ENCODE data around the gene C8G.

C8G gene

DNA sequence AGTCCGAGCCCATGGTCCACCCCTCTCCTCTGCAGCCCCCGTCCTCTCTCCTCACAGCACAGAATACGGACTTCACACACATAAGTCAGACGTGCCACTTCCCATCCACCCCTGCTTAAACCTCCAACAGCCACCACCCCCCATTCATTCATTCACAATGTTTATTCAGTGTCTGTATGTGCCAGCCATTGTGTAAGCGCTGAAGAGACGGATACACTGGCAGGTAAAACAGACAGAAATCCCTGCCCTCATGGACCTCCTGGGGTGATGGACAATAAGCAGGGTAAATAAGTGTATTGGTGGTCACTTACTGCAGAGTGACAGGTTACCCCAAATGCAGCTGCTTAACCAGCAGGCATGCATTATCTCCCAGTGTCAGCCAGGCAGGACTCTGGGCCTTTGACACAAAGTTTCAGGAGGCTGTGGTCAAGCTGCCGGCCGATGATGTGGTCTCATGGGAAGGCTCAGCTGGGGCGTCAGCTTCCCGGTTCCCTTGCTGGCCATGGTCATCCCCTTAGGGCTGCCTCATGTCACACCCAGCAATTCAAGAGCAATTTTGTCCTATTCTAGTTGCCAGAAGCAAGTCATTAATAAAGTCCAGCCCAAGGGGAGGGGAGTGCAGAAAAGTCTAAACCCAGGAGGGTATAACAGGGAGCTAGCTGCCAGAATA is 45.3 kb downstream of the C8G start:
- no peak for TF ChIP-seq POLR2A (IDR thresholded peaks at IDR 0.05; ENCODE audit: extremely low read depth, insufficient read length)
- TF ChIP-seq, protein P1, sequence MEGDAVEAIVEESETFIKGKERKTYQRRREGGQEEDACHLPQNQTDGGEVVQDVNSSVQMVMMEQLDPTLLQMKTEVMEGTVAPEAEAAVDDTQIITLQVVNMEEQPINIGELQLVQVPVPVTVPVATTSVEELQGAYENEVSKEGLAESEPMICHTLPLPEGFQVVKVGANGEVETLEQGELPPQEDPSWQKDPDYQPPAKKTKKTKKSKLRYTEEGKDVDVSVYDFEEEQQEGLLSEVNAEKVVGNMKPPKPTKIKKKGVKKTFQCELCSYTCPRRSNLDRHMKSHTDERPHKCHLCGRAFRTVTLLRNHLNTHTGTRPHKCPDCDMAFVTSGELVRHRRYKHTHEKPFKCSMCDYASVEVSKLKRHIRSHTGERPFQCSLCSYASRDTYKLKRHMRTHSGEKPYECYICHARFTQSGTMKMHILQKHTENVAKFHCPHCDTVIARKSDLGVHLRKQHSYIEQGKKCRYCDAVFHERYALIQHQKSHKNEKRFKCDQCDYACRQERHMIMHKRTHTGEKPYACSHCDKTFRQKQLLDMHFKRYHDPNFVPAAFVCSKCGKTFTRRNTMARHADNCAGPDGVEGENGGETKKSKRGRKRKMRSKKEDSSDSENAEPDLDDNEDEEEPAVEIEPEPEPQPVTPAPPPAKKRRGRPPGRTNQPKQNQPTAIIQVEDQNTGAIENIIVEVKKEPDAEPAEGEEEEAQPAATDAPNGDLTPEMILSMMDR (IDR thresholded peaks at IDR 0.05; ENCODE audit: low read depth, low read length) = no peak
- no peak for TF ChIP-seq MYC (IDR thresholded peaks at IDR 0.05; ENCODE audit: low read depth, low read length)
- TF ChIP-seq, protein P2, sequence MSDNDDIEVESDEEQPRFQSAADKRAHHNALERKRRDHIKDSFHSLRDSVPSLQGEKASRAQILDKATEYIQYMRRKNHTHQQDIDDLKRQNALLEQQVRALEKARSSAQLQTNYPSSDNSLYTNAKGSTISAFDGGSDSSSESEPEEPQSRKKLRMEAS (IDR thresholded peaks at IDR 0.05; ENCODE audit: low read depth, low read length) = no peak
- H3K4me3 ChIP-seq (ENCODE audit: low read depth, low read length) = no peak overlapping the region
- no peak for DNase-seq (ENCODE audit: low read depth)

DNA sequence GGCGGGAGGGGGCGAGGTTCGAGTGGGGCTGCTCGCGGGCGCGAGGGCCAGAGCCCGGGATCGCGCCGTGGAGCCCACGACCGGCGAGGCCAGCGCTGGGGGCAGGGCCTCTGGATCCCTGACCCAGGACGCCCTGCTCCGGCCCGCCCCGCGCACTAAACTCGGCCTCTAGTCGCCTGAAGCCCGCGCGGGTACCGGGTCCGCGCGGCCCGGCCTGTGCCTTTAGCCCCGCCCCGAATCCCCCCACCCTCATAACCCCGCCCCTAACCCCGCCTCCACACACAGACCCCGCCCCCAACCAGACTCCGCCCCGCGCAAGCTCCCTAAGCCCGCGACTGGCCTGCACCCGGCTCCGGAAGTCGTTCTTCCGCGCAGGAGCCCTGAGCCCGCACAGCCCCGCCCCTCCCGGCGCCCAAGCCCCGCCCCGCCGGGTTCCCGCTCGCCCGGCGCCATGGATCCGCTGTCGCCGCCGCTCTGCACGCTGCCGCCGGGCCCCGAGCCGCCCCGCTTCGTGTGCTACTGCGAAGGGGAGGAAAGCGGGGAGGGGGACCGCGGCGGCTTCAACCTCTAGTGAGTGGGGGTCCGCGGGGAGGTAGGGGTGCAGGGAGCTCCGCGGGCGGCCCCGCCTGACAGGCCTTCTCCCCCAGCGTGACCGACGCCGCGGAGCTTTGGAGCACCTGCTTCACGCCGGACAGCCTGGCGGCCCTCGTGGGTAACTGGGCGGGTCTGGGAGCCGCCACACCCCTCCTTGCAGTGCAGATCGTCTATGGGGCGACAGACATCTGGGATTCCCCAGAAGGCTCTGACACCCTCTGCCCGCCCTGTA is 47.2 kb downstream of the C8G start, which contains the start of gene PAXX:
Gene PAXX, plus strand, starts transcription at position 430 of the 826 bp plus-strand sequence. Its CDS starts 22 bp downstream, at position 452.
- no peak; the same call in 1 of the 2 replicates for TF ChIP-seq MYC (IDR thresholded peaks at IDR 0.05; ENCODE audit: low read depth, low read length)
- TF ChIP-seq POLR2A (IDR thresholded peaks at IDR 0.05; ENCODE audit: extremely low read depth, insufficient read length) = peak; percentile 69
- TF ChIP-seq, protein P1 (IDR thresholded peaks at IDR 0.05; ENCODE audit: low read depth, low read length) = no peak
- TF ChIP-seq, protein P2 (IDR thresholded peaks at IDR 0.05; ENCODE audit: low read depth, low read length) = peak; percentile 68
- peak; percentile 89 for DNase-seq (ENCODE audit: low read depth)
- peak within 1 kb of the TSS; percentile 79 for H3K4me3 ChIP-seq (ENCODE audit: low read depth, low read length)

DNA sequence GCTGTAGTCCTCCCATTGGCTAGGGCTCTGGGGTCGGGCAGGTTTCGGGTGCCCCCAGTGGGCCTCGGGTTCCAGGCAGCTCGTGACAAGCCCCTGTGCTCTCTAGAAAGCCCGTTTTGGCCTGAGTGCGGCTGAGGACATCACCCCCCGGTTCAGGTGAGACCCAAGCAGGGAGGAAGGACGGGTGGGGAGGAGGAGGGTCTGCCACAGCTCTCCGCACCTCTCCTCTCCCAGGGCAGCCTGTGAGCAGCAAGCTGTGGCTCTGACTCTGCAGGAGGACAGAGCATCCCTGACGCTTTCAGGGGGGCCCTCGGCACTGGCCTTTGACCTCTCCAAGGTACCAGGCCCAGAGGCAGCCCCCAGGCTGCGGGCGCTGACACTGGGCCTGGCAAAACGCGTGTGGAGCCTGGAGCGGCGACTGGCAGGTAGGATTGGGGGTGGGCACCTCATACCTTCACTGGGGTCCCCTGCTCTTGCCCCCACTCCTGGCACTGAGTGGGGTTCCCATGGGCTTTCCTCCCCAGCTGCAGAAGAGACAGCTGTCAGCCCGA is 47.9 kb downstream of the C8G start:
- no peak for DNase-seq (ENCODE audit: low read depth)
- peak overlapping the region; percentile 79 for H3K4me3 ChIP-seq (ENCODE audit: low read depth, low read length)
- TF ChIP-seq, protein P2 (IDR thresholded peaks at IDR 0.05; ENCODE audit: low read depth, low read length) = no peak
- no peak for TF ChIP-seq POLR2A (IDR thresholded peaks at IDR 0.05; ENCODE audit: extremely low read depth, insufficient read length)
- TF ChIP-seq, protein P1 (IDR thresholded peaks at IDR 0.05; ENCODE audit: low read depth, low read length) = no peak
- TF ChIP-seq MYC (IDR thresholded peaks at IDR 0.05; ENCODE audit: low read depth, low read length) = no peak

DNA sequence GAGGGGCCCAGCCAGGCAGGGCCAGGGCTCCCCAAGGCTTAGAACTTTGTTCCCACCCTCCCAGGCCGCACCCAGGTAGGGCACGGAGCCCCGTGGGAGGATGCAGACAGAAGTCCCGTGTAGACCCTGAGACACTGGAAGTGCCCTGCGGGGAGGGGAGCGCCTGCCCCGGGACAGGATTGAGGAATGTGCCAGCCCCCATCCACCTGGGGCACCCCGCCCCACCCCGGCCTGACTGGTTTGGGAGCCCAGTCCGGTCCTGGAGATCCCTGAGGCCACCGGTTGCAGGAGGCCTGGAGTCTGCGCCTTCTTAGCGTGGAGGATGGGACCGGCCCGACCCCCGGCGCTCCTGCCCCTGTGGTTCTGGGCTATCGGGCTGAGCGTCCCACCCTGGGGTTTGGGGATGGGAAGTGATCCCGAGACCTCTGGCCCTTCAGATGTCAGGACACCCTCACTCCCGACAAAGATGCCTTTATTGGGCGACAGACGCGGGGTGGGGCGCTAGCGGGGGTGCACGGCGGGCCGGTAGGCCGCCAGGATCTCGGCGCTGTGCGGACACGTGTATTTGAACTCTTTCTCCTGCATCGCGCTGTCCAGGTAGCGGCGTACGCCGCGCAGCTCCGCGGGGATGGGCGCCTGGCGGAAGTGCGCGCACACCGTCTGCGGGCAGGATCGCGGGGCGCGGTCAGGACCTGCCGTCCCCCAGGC is 49.3 kb downstream of the C8G start:
- DNase-seq (ENCODE audit: low read depth) = no peak

DNA sequence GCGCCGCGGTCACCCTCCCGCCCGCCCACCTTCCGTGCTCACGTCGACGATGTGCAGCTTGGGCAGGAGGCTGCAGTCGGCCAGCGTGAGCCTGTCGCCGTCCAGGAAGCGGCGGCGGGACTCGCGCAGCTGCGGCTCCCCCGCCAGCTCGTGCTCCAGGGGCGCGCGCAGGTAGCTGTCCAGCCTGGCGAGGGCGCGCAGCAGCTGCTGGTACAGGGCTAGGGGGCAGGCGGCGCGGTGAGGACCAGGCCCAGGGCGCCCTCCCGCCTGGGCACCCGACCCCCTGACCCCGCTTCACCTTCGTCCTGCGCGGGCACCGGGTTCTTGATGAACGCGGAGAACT is 49.8 kb downstream of the C8G start:
- H3K4me3 ChIP-seq (ENCODE audit: low read depth, low read length) = no peak overlapping the region
- no peak for DNase-seq (ENCODE audit: low read depth)
- TF ChIP-seq, protein P2 (IDR thresholded peaks at IDR 0.05; ENCODE audit: low read depth, low read length) = no peak
- TF ChIP-seq, protein P1 (IDR thresholded peaks at IDR 0.05; ENCODE audit: low read depth, low read length) = no peak
- TF ChIP-seq MYC (IDR thresholded peaks at IDR 0.05; ENCODE audit: low read depth, low read length) (no peak), POLR2A (IDR thresholded peaks at IDR 0.05; ENCODE audit: extremely low read depth, insufficient read length) (no peak)

More for the DNA sequence above, 49.3 kb downstream of the C8G start:
- TF ChIP-seq, protein P1 (IDR thresholded peaks at IDR 0.05; ENCODE audit: low read depth, low read length) = no peak
- no peak overlapping the region for H3K4me3 ChIP-seq (ENCODE audit: low read depth, low read length)
